Psoas muscle (tissue), 8 donors: ENCODE measurements around the gene CD55. TPM values are rescaled to one million over a fixed set of nuclear protein-coding genes. Genes with fewer than 3 reads are reported as not detected.

Experiments used
- ATAC-seq, 4 donors: fragments of 200-7000 bp; cut with Tn5 transposase; one replicate each; pipeline ENCODE4 v1.9.1; 2020; ENCODE audit warnings: moderate library complexity in 3 of 4, mild to moderate bottlenecking in 2 of 4
- DNase-seq, 2 donors: peaks; one replicate each; pipeline ENCODE4 v3.0.0-alpha.2; 2020
- H3K27ac ChIP-seq: fragments of 200-600 bp; one replicate; pipeline ENCODE4 v1.8.0; 2022
- H3K27me3 ChIP-seq, 3 donors: fragments of 200-600 bp in 1 of 3; one replicate each; pipeline versions ENCODE4 v1.6.1 to v1.8.0; 2013 to 2022; ENCODE audit warnings: low read length in 2 of 3, mild to moderate bottlenecking in 2 of 3, moderate library complexity in 1 of 3; ENCODE audit not compliant: insufficient read depth in 3 of 3
- H3K36me3 ChIP-seq, 2 donors: fragments of 200-600 bp in 1 of 2; one replicate each; pipeline versions ENCODE4 v1.6.1 to v1.8.0; 2013 to 2022; ENCODE audit warnings: low read depth in 1 of 2, mild to moderate bottlenecking in 1 of 2, moderate library complexity in 1 of 2; ENCODE audit not compliant: insufficient read depth in 1 of 2
- H3K4me1 ChIP-seq: fragments of 200-600 bp; one replicate; pipeline ENCODE4 v1.8.0; 2022
- H3K4me3 ChIP-seq: fragments of 200-600 bp; one replicate; pipeline ENCODE4 v1.8.0; 2022; ENCODE audit warnings: mild to moderate bottlenecking
- H3K9me3 ChIP-seq: fragments of 200-600 bp; one replicate; pipeline ENCODE4 v1.8.0; 2022
- CTCF ChIP-seq: fragments of 200-600 bp; IDR thresholded peaks from one replicate; pipeline ENCODE4 v1.8.0; 2022; ENCODE audit warnings: antibody characterized with exemption
- WGBS, 3 donors: extraction: QIAGEN DNeasy Blood & Tissue Kit; methylation state at CpG; one replicate each; pipeline versions ENCODE4 v1.1.6 to v1.1.7; 2013; 5-methylcytosine and 5-hydroxymethylcytosine counted together
- intact Hi-C, 2 donors: fragments of 100-400 bp; cut with DNase I; formaldehyde crosslinking; loops; one replicate each; pipeline versions ENCODE4 v1.11.0 to v1.14.2; 2022
- polyA plus RNA-seq, 3 donors: library from polyadenylated mRNA; stranded (reverse); fragments of 200-250 nt; gene quantifications; one replicate each; pipeline ENCODE4 v1.2.3, GENCODE V29; 2013
- total RNA-seq, 4 donors: library from RNA; stranded (reverse); fragmentation: NEBNext Ultra II Directional in 2 of 4; extraction: Animal tissue kit (Norgen Biotek cat#: 25700) in 2 of 4; gene quantifications; one replicate each; pipeline versions ENCODE4 v1.2.1 to v1.2.4, GENCODE V29; 2021 to 2023
- donor health status: healthy with polysubstance abuse.
- donor health status: DM: no; HTN: no; CAD: no; lungs with moderate emphysema.
- donor health status: Bipolar disorder and iron deficiency.
- donor health status: healthy.
- donor health status: DM: yes; HTN: yes; CAD: no.
- donor health status: DM: no; HTN: no; CAD: no.
- donor health status: DM: no; HTN: no; CAD: no.
- donor health status: DM: yes; HTN: yes; CAD: no.

CD55 gene
- total and polyA plus RNA-seq, 7 donors, result 44.2 to 318 (median 102) TPM

GRCh38 chr1:207345644-207346477, 24.4 kb downstream of the CD55 start:
- WGBS, 3 donors, result 44 to 63% (median 46%) methylated on average over 7 of the region's 7 CpGs
- intact Hi-C loops, result no loop called here
- peaks cover 12 to 47% of the 10 kb centered on the region in 2 donors for H3K36me3 ChIP-seq
- H3K9me3 ChIP-seq, result peaks cover 6% of the 10 kb centered on the region
- H3K27me3 ChIP-seq, result no peaks in the 10 kb centered on the region
- peak overlapping the region; percentile 78 for H3K27ac ChIP-seq
- TF ChIP-seq CTCF, result no peak
- H3K4me3 ChIP-seq, result no peak overlapping the region
- H3K4me1 ChIP-seq, result peaks cover 34% of the 10 kb centered on the region
- DNase-seq (no peak), ATAC-seq (peak in 3 of 4 donors; percentile 4 to 62 (median 15))

GRCh38 chr1:207346513-207346912, 25.0 kb downstream of the CD55 start:
- Histone ChIP-seq H3K27me3 (no peaks in the 10 kb centered on the region), H3K4me3 (no peak overlapping the region), H3K36me3 (peaks cover 12 to 45% of the 10 kb centered on the region in 2 donors), H3K27ac (peak overlapping the region; percentile 78), H3K9me3 (peaks cover 6% of the 10 kb centered on the region), H3K4me1 (peaks cover 31% of the 10 kb centered on the region)
- intact Hi-C loops, result no loop called here
- DNase-seq (peak; percentile 67 to 90), ATAC-seq (peak; percentile 98 to 99 (median 98))
- no peak for TF ChIP-seq CTCF
- WGBS, 3 donors, result 24 to 29% (median 29%) methylated on average over 3 of the region's 3 CpGs

GRCh38 chr1:207349979-207350378, 28.5 kb downstream of the CD55 start:
- intact Hi-C loops, result no loop called here

GRCh38 chr1:207352554-207352953, 31.1 kb downstream of the CD55 start:
- Histone ChIP-seq H3K4me1 (peaks cover 15% of the 10 kb centered on the region), H3K27ac (no peak overlapping the region), H3K9me3 (peaks cover 6% of the 10 kb centered on the region), H3K27me3 (no peaks in the 10 kb centered on the region), H3K36me3 (peaks cover 6 to 10% of the 10 kb centered on the region in 2 donors), H3K4me3 (no peak overlapping the region)
- no peak for DNase-seq
- intact Hi-C loops, result no loop called here
- ATAC-seq, result no peak
- no peak for TF ChIP-seq CTCF

More at GRCh38 chr1:207349979-207350378, 28.5 kb downstream of the CD55 start:
- 96 to 100% (median 96%) methylated on average over 2 of the region's 2 CpGs for WGBS, 3 donors
- ATAC-seq (no peak), DNase-seq (no peak)
- Histone ChIP-seq H3K9me3 (peaks cover 6% of the 10 kb centered on the region), H3K27me3 (no peaks in the 10 kb centered on the region), H3K36me3 (peaks cover 12 to 21% of the 10 kb centered on the region in 2 donors), H3K27ac (no peak overlapping the region), H3K4me3 (no peak overlapping the region), H3K4me1 (peaks cover 34% of the 10 kb centered on the region)
- TF ChIP-seq CTCF, result no peak
